T-cell (primary cell): ENCODE measurements around the gene PRKCA. TPM values are rescaled to one million over a fixed set of nuclear protein-coding genes. Genes with fewer than 3 reads are reported as not detected.

ENCODE experiments used
- ATAC-seq, 4 experiments: fragments of 200-7000 bp in 3 of 4; fragments of 150-1000 bp in 1 of 4; cut with Tn5 transposase; replicated peaks in 1 of 4; 1 replicate in 3 of 4; 2 replicates in 1 of 4; pipeline ENCODE4 v1.10.0; 2021; ENCODE audit warnings: moderate library complexity in 3 of 4, mild to moderate bottlenecking in 2 of 4, moderate number of reproducible peaks in 1 of 4
- CTCF ChIA-PET, 2 donors: fragments of 300-600 bp; sonication (Branson Sonifier 250); formaldehyde crosslinking; loops; one replicate each; lab custom pipeline; 2022; ENCODE audit warnings: antibody characterized with exemption in 2 of 2; lab: Charles Lee
- POLR2A ChIA-PET, 2 donors: fragments of 300-600 bp; sonication (Branson Sonifier 250); formaldehyde crosslinking; loops; one replicate each; lab custom pipeline; 2022; ENCODE audit warnings: antibody characterized with exemption in 2 of 2; lab: Charles Lee
- DNase-seq, 35 experiments: peaks; one replicate each; pipeline versions ENCODE4 v3.0.0 to v3.0.0-alpha.2; 2013 to 2023
- H3K27ac ChIP-seq: one replicate; pipeline ENCODE4 v1.5.1; 2013; ENCODE audit warnings: low read length
- H3K27me3 ChIP-seq, 2 experiments: replicated peaks in 1 of 2; 1 replicate in 1 of 2; 2 replicates in 1 of 2; pipeline versions ENCODE4 v1.6.1 to v1.7.0; 2013; ENCODE audit warnings: low read length in 1 of 2, mixed read lengths in 1 of 2; ENCODE audit not compliant: control insufficient read depth in 2 of 2, insufficient read depth in 2 of 2; ENCODE audit errors: extremely low read depth in 1 of 2
- H3K36me3 ChIP-seq, 2 donors: 1 replicate in 1 of 2; 2 replicates in 1 of 2; pipeline versions ENCODE4 v1.6.1 to v1.7.0; 2013; ENCODE audit warnings: low read length in 1 of 2; ENCODE audit not compliant: control insufficient read depth in 2 of 2, insufficient read depth in 1 of 2; ENCODE audit errors: extremely low read depth in 1 of 2
- H3K4me1 ChIP-seq, 2 experiments: 1 replicate in 1 of 2; 2 replicates in 1 of 2; pipeline versions ENCODE4 v1.6.1 to v1.7.0; 2013; ENCODE audit warnings: low read length in 2 of 2, mixed read lengths in 1 of 2; ENCODE audit not compliant: insufficient read depth in 2 of 2, control insufficient read depth in 1 of 2; ENCODE audit errors: extremely low read depth in 1 of 2
- H3K4me3 ChIP-seq, 2 donors: 1 replicate in 1 of 2; 2 replicates in 1 of 2; pipeline versions ENCODE4 v1.5.1 to v1.7.0; 2013; ENCODE audit warnings: mild to moderate bottlenecking in 2 of 2, low read length in 1 of 2, moderate library complexity in 1 of 2; ENCODE audit not compliant: control insufficient read depth in 1 of 2; ENCODE audit errors: extremely low read depth in 1 of 2
- H3K9me3 ChIP-seq: 2 replicates; pipeline ENCODE4 v1.7.0; 2013
- H3K27ac Mint-ChIP-seq, 2 donors: one replicate each; pipeline ENCODE4 v1.8.0; 2020 to 2021; ENCODE audit warnings: mild to moderate bottlenecking in 2 of 2, mixed read lengths in 2 of 2
- H3K27me3 Mint-ChIP-seq, 2 donors: one replicate each; pipeline ENCODE4 v1.8.0; 2021 to 2022; ENCODE audit warnings: mixed read lengths in 2 of 2
- H3K36me3 Mint-ChIP-seq: one replicate; pipeline ENCODE4 v1.8.0; 2021; ENCODE audit warnings: mixed read lengths
- H3K4me1 Mint-ChIP-seq, 3 donors: one replicate each; pipeline ENCODE4 v1.8.0; 2020 to 2022; ENCODE audit warnings: mixed read lengths in 3 of 3, mild to moderate bottlenecking in 1 of 3
- H3K4me3 Mint-ChIP-seq, 3 donors: one replicate each; pipeline ENCODE4 v1.8.0; 2020 to 2022; ENCODE audit warnings: mild to moderate bottlenecking in 3 of 3, mixed read lengths in 3 of 3, moderate library complexity in 3 of 3
- H3K9me3 Mint-ChIP-seq, 3 donors: one replicate each; pipeline ENCODE4 v1.8.0; 2020 to 2022; ENCODE audit warnings: mixed read lengths in 3 of 3
- WGBS: methylation state at CpG from one replicate; pipeline ENCODE4 v1.1.5; 2013; ENCODE audit warnings: missing lambda C conversion rate; ENCODE audit not compliant: insufficient coverage; 5-methylcytosine and 5-hydroxymethylcytosine counted together
- total RNA-seq, 35 experiments: library from RNA in 6 of 35; stranded (reverse) in 6 of 35; fragments of 120-200 nt in 1 of 35; gene quantifications; one replicate each; pipeline versions ENCODE4 v1.2.1 to v1.2.4 and lab custom pipeline; 2013 to 2026

The PRKCA gene
- total RNA-seq, 5 donors from 2014 or later (not counting 1 experiment from before 2014, with no cell fraction given), result 75.9 to 128 (median 82.0) TPM

DNA sequence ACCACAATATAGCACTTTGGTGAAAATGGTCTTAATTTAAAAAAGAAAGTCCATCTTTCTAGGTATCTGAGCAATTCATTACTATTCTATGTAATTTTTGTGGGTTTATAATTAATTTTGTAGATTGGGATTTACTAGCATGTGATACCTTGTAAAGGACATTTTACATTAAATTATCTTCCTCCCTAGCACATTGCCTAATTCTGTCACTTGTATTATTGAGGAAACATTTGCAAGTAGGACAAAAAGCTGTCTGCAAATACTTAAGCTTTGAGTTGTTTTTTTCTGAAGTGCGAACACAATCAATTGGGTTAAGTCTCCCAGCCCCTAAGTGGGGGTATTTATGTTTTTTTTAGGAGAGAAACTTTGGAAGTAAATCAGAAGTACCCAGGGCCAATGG, 167.0 kb downstream of the PRKCA start:
- no peak for DNase-seq
- ChIA-PET CTCF (interaction anchor here in 1 of 2 donors (0.6 to 0.8 kb wide), 2 partner anchors 9 to 245 kb away, joined by 3 read pairs; no protein-coding TSS in a partner anchor), POLR2A (no interaction called here)
- no peak for ATAC-seq
- Histone ChIP-seq H3K9me3 (no peaks in the 10 kb centered on the region), H3K27me3 (no peaks in the 10 kb centered on the region), H3K4me3 (no peak overlapping the region), H3K4me1 (peaks cover 4 to 29% of the 10 kb centered on the region in 2 experiments), H3K27ac (no peak overlapping the region), H3K36me3 (peaks cover 0 to 2% of the 10 kb centered on the region in 2 donors)
- H3K4me1 Mint-ChIP-seq, result peaks cover 72 to 78% (median 76%) of the 10 kb centered on the region in 3 donors
- H3K36me3 Mint-ChIP-seq, result peaks cover 5% of the 10 kb centered on the region
- H3K9me3 Mint-ChIP-seq, result no peaks in the 10 kb centered on the region
- no peak overlapping the region for H3K27ac Mint-ChIP-seq
- no peak overlapping the region for H3K4me3 Mint-ChIP-seq
- WGBS, result no CpG with 5 or more reads among the region's 1 CpG
- no peaks in the 10 kb centered on the region for H3K27me3 Mint-ChIP-seq

DNA sequence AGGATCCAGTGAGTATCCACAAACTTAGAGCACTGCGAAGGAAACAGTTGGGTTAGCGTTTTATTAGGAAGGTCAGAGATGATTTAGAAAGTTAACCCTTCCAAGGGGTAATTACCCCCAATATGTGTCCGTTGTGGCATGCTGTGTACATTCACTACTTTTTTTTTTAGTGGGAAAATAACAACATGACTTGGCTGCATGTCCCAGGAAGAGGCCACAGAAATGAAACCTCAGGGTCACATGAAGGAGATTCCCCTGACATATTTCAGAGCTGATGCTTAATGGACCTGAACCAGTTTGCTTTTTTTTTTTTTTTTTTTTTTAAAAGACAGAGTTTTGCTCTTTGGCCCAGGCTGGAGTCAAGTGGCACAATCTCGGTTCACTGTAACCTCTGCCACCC, 167.5 kb downstream of the PRKCA start:
- H3K27me3 ChIP-seq, result no peaks in the 10 kb centered on the region
- Mint-ChIP-seq H3K36me3 (peaks cover 5% of the 10 kb centered on the region), H3K4me3 (no peak overlapping the region), H3K9me3 (no peaks in the 10 kb centered on the region), H3K27ac (no peak overlapping the region), H3K4me1 (peaks cover 71 to 79% (median 78%) of the 10 kb centered on the region in 3 donors), H3K27me3 (no peaks in the 10 kb centered on the region)
- H3K4me3 ChIP-seq, result no peak overlapping the region
- ChIA-PET CTCF (interaction anchor here (0.6 to 0.8 kb wide), 3 partner anchors 10 to 244 kb away, joined by 3 read pairs; no protein-coding TSS in a partner anchor), POLR2A (no interaction called here)
- H3K36me3 ChIP-seq, result peaks cover 0 to 2% of the 10 kb centered on the region in 2 donors
- H3K27ac ChIP-seq, result no peak overlapping the region
- no peaks in the 10 kb centered on the region for H3K9me3 ChIP-seq
- WGBS, result no CpG with 5 or more reads among the region's 4 CpGs
- DNase-seq, result no peak
- no peak for ATAC-seq
- peaks cover 4 to 29% of the 10 kb centered on the region in 2 experiments for H3K4me1 ChIP-seq

DNA sequence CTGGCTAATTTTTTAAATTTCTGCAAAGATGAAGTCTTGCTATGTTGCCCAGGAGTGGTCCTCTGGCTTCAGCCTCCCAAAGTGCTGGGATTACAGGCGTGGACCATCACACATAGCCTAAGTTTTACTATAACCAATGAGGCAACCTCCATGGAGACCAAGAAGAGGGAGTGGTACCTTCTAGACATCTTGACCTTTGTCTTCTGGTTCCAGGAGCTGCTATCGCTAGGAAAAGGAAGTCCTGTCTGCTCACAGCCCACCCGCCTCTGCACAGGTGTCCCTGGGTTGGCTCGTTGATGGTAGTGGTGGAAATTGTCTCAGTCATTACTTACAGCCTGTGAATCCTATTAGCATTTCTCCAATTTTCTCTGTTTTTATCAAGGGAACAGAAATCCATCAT, 169.7 kb downstream of the PRKCA start:
- H3K4me1 ChIP-seq, result peaks cover 4 to 20% of the 10 kb centered on the region in 2 experiments
- ATAC-seq (no peak), DNase-seq (no peak)
- POLR2A ChIA-PET, result no interaction called here
- H3K4me3 ChIP-seq, result no peak overlapping the region
- no peak overlapping the region for H3K4me3 Mint-ChIP-seq
- CTCF ChIA-PET, result no interaction called here
- H3K27me3 ChIP-seq, result no peaks in the 10 kb centered on the region
- peaks cover 61 to 65% (median 63%) of the 10 kb centered on the region in 3 donors for H3K4me1 Mint-ChIP-seq
- WGBS, result 100% methylated on average over 1 of the region's 4 CpGs
- no peaks in the 10 kb centered on the region for H3K36me3 ChIP-seq
- peaks cover 5% of the 10 kb centered on the region for H3K36me3 Mint-ChIP-seq
- H3K27ac ChIP-seq, result no peak overlapping the region
- H3K27me3 Mint-ChIP-seq, result no peaks in the 10 kb centered on the region
- H3K9me3 ChIP-seq, result no peaks in the 10 kb centered on the region
- H3K27ac Mint-ChIP-seq, result no peak overlapping the region
- H3K9me3 Mint-ChIP-seq, result no peaks in the 10 kb centered on the region

GRCh38 chr17:66474258-66474657, 171.8 kb downstream of the PRKCA start:
- no peaks in the 10 kb centered on the region for H3K27me3 Mint-ChIP-seq
- ATAC-seq (no peak), DNase-seq (no peak)
- H3K36me3 Mint-ChIP-seq, result peaks cover 15% of the 10 kb centered on the region
- H3K4me3 Mint-ChIP-seq, result no peak overlapping the region
- Histone ChIP-seq H3K27me3 (no peaks in the 10 kb centered on the region), H3K36me3 (no peaks in the 10 kb centered on the region), H3K4me1 (peaks cover 0 to 5% of the 10 kb centered on the region in 2 experiments), H3K4me3 (no peak overlapping the region), H3K9me3 (no peaks in the 10 kb centered on the region), H3K27ac (no peak overlapping the region)
- no peak overlapping the region for H3K27ac Mint-ChIP-seq
- no peaks in the 10 kb centered on the region for H3K9me3 Mint-ChIP-seq
- WGBS, result no CpG with 5 or more reads among the region's 1 CpG
- H3K4me1 Mint-ChIP-seq, result peaks cover 40 to 47% (median 42%) of the 10 kb centered on the region in 3 donors
- ChIA-PET CTCF (interaction anchor here in 1 of 2 donors (0.6 kb wide), 1 partner anchor 93 kb away, joined by 3 read pairs; no protein-coding TSS in a partner anchor), POLR2A (interaction anchor here in 1 of 2 donors (0.8 kb wide), 1 partner anchor 9 kb away, joined by 3 read pairs; no protein-coding TSS in a partner anchor)

DNA sequence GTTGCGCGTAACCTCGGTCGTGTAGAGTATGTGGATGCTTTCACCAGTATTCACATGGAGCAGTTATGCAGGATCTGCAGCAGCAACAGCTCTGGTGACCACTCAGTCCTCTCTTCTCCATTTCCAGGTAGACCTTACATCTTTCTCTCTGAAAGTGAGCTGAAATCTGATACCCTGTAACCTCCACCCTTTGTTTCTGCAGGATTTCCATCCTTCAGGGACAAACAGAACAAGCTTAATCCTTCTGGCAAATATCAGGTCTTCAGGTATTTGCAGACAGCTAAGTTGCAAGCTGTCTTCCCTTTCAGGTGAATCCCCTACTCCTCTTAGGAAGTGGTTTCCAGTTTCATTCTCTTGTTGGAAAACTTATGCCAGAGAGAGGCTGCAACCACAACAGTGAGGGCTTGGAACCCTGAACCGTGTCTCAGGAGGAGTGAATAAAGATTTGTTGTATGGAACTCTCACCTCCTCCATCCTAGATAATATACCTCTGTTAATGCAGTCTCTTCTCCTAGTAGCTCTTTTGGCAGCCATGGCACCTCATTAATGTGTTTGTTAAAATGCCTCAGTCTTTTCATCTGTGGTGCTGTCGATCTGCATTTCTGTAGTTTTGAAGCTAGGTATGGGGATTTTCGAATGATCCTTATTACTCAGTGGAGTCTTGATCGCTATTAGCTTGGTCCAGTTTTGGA, 172.5 kb downstream of the PRKCA start:
- CTCF ChIA-PET, result interaction anchor here in 1 of 2 donors (0.6 kb wide), 1 partner anchor 92 kb away, joined by 3 read pairs; no protein-coding TSS in a partner anchor
- DNase-seq (no peak), ATAC-seq (no peak)
- Histone ChIP-seq H3K4me3 (no peak overlapping the region), H3K36me3 (no peaks in the 10 kb centered on the region), H3K27me3 (no peaks in the 10 kb centered on the region), H3K9me3 (no peaks in the 10 kb centered on the region), H3K4me1 (peaks cover 0 to 5% of the 10 kb centered on the region in 2 experiments), H3K27ac (no peak overlapping the region)
- no CpG with 5 or more reads among the region's 8 CpGs for WGBS
- no peaks in the 10 kb centered on the region for H3K27me3 Mint-ChIP-seq
- H3K27ac Mint-ChIP-seq, result peak overlapping the region in 1 of 2 donors; percentile 28
- H3K4me1 Mint-ChIP-seq, result peaks cover 34 to 46% (median 36%) of the 10 kb centered on the region in 3 donors
- no peaks in the 10 kb centered on the region for H3K9me3 Mint-ChIP-seq
- peaks cover 15% of the 10 kb centered on the region for H3K36me3 Mint-ChIP-seq
- POLR2A ChIA-PET, result no interaction called here
- no peak overlapping the region for H3K4me3 Mint-ChIP-seq

- CTCF ChIA-PET, result no interaction called here
- Mint-ChIP-seq H3K4me3 (no peak overlapping the region), H3K27ac (no peak overlapping the region), H3K4me1 (peaks cover 36 to 47% (median 41%) of the 10 kb centered on the region in 3 donors), H3K27me3 (no peaks in the 10 kb centered on the region), H3K36me3 (peaks cover 15% of the 10 kb centered on the region), H3K9me3 (no peaks in the 10 kb centered on the region)
- Histone ChIP-seq H3K36me3 (no peaks in the 10 kb centered on the region), H3K9me3 (no peaks in the 10 kb centered on the region), H3K27me3 (no peaks in the 10 kb centered on the region), H3K4me3 (no peak overlapping the region), H3K4me1 (no peaks in the 10 kb centered on the region), H3K27ac (no peak overlapping the region)
- DNase-seq (no peak), ATAC-seq (no peak)
- POLR2A ChIA-PET, result no interaction called here
- WGBS, result 100% methylated on average over 2 of the region's 6 CpGs
These were observed 173.6 kb downstream of the PRKCA start for GRCh38 chr17:66476014-66476413.
